DOHH2 (cell line): ENCODE data around the gene TEX48.

ENCODE experiments used
- H3F3A ChIP-seq: fragments of 200-600 bp; sonication (generic), shearing (Covaris generic); 2 replicates; pipeline ENCODE4 v1.6.0; 2016; ENCODE audit warnings: antibody characterized with exemption, mild to moderate bottlenecking; ENCODE audit not compliant: control insufficient read depth, insufficient read depth
- H3K27ac ChIP-seq: fragments of 200-600 bp; sonication (generic); 2 replicates; pipeline ENCODE4 v1.5.1; 2014; ENCODE audit warnings: low read depth, mild to moderate bottlenecking, low read length, moderate library complexity
- H3K27me3 ChIP-seq: fragments of 200-600 bp; sonication (generic); 2 replicates; pipeline ENCODE4 v1.6.1; 2014; ENCODE audit warnings: mild to moderate bottlenecking, low read length, mixed read lengths; ENCODE audit not compliant: control insufficient read depth
- H3K36me3 ChIP-seq: fragments of 200-600 bp; sonication (generic); 2 replicates; pipeline ENCODE4 v1.6.1; 2014; ENCODE audit warnings: mild to moderate bottlenecking, low read length, moderate library complexity, mixed read lengths; ENCODE audit not compliant: control insufficient read depth
- H3K4me1 ChIP-seq: fragments of 200-600 bp; sonication (generic); 2 replicates; pipeline ENCODE4 v1.6.1; 2014; ENCODE audit warnings: mild to moderate bottlenecking, low read length, mixed read lengths; ENCODE audit not compliant: control insufficient read depth
- H3K4me2 ChIP-seq: fragments of 200-600 bp; sonication (generic); 2 replicates; pipeline ENCODE4 v1.6.0; 2014; ENCODE audit warnings: mild to moderate bottlenecking, low read length, moderate library complexity
- H3K4me3 ChIP-seq: fragments of 200-600 bp; sonication (generic); 2 replicates; pipeline ENCODE4 v1.5.1; 2014; ENCODE audit warnings: mild to moderate bottlenecking, low read length, mixed read lengths
- H3K79me2 ChIP-seq: fragments of 200-600 bp; sonication (generic); 2 replicates; pipeline ENCODE4 v1.6.1; 2014; ENCODE audit warnings: mild to moderate bottlenecking, low read length, mixed read lengths; ENCODE audit not compliant: control insufficient read depth
- H3K9me2 ChIP-seq: fragments of 200-600 bp; sonication (generic); replicated peaks from 2 replicates; pipeline ENCODE4 v1.6.1; 2014; ENCODE audit warnings: mild to moderate bottlenecking, low read length, mixed read lengths; ENCODE audit not compliant: control insufficient read depth
- H3K9me3 ChIP-seq: fragments of 200-600 bp; sonication (generic); 2 replicates; pipeline ENCODE4 v1.6.1; 2014; ENCODE audit warnings: antibody characterized with exemption, low read length, mixed read lengths; ENCODE audit not compliant: control insufficient read depth, insufficient read depth
- H4K20me1 ChIP-seq: fragments of 200-600 bp; sonication (generic); 2 replicates; pipeline ENCODE4 v1.6.0; 2014; ENCODE audit warnings: low read depth, mild to moderate bottlenecking, antibody characterized with exemption, low read length, moderate library complexity; ENCODE audit not compliant: control insufficient read depth, insufficient read depth
- EZH2phosphoT487 ChIP-seq: fragments of 200-600 bp; sonication (generic); IDR thresholded peaks from 2 replicates; pipeline ENCODE4 v1.6.1; 2017; ENCODE audit warnings: borderline replicate concordance, mild to moderate bottlenecking, antibody characterized with exemption, low read length, moderate library complexity, mixed read lengths
- TF ChIP-seq, protein P1 (sequence below): fragments of 200-600 bp; sonication (generic); IDR thresholded peaks from one replicate; pipeline ENCODE4 v1.5.1; 2014; ENCODE audit warnings: antibody characterized with exemption, mild to moderate bottlenecking, low read depth, low read length; ENCODE audit not compliant: poor library complexity, severe bottlenecking

Gene TEX48

DNA sequence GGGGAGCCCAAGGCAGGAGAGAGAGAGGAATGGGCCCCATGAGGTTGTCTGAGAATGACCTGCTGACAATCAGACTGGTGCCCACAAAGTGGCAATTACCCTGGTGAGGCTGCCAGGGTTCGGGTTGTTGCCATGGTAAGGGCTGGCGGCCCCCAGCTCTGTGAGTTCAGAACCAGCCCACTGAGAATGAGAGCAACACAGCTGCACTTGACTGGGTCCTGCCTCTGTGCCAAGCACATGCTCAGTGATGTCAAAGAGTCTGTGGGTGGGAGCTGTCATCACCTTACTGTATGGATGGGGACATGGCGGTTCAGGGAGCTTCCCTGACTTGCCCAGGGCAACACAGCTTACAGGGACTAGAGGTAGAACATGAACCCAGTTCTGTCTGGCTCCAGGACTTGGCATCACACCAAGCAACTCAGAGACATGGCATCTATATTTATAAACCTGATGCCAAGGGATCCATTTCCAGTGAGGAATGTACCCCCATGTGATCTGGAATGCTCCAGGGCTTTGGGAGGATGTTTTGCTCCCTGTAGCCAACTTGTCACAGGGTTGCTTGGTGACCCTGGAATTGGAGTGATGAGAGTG is 38.2 kb upstream of the TEX48 start:
- Histone ChIP-seq H3K36me3 (no peaks in the 10 kb centered on the region), H3K4me1 (peaks cover 24% of the 10 kb centered on the region), H3K4me2 (no peak overlapping the region), H3K79me2 (no peaks in the 10 kb centered on the region), H3K9me2 (no peaks in the 10 kb centered on the region), H3K4me3 (no peak overlapping the region), H3K27ac (no peak overlapping the region), H3K9me3 (no peaks in the 10 kb centered on the region), H4K20me1 (no peaks in the 10 kb centered on the region), H3K27me3 (peaks cover 5% of the 10 kb centered on the region; the same call in 1 of the 2 replicates), H3F3A (no peaks in the 10 kb centered on the region)
- no peak for TF ChIP-seq EZH2phosphoT487
- TF ChIP-seq, protein P1, sequence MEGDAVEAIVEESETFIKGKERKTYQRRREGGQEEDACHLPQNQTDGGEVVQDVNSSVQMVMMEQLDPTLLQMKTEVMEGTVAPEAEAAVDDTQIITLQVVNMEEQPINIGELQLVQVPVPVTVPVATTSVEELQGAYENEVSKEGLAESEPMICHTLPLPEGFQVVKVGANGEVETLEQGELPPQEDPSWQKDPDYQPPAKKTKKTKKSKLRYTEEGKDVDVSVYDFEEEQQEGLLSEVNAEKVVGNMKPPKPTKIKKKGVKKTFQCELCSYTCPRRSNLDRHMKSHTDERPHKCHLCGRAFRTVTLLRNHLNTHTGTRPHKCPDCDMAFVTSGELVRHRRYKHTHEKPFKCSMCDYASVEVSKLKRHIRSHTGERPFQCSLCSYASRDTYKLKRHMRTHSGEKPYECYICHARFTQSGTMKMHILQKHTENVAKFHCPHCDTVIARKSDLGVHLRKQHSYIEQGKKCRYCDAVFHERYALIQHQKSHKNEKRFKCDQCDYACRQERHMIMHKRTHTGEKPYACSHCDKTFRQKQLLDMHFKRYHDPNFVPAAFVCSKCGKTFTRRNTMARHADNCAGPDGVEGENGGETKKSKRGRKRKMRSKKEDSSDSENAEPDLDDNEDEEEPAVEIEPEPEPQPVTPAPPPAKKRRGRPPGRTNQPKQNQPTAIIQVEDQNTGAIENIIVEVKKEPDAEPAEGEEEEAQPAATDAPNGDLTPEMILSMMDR = no peak

DNA sequence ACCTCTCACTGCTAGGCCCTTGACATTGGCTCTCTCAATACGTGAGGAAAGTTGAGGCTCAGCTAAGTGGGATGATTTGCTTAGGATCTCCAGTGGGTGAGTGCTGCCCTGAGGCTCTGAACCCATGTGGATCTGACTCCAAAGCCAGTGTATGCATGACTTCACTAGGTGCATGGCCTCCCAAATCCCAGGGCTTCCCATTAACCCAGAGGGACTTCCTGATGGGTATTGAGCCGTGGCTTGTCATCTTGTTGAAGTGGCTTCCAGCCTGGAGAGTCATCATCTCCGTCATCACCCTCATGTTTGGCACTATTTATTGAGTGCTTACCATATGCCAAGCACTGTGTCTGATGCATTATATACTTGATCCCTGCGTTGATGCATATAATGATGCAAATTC is 37.3 kb upstream of the TEX48 start:
- Histone ChIP-seq H3K4me2 (no peak overlapping the region), H3F3A (no peaks in the 10 kb centered on the region), H3K4me1 (peaks cover 17% of the 10 kb centered on the region), H3K4me3 (no peak overlapping the region), H3K27me3 (peaks cover 5% of the 10 kb centered on the region; the same call in 1 of the 2 replicates), H3K9me2 (no peaks in the 10 kb centered on the region), H3K27ac (no peak overlapping the region), H4K20me1 (no peaks in the 10 kb centered on the region), H3K9me3 (no peaks in the 10 kb centered on the region), H3K36me3 (no peaks in the 10 kb centered on the region), H3K79me2 (no peaks in the 10 kb centered on the region)
- TF ChIP-seq, protein P1 = no peak
- no peak for TF ChIP-seq EZH2phosphoT487

DNA sequence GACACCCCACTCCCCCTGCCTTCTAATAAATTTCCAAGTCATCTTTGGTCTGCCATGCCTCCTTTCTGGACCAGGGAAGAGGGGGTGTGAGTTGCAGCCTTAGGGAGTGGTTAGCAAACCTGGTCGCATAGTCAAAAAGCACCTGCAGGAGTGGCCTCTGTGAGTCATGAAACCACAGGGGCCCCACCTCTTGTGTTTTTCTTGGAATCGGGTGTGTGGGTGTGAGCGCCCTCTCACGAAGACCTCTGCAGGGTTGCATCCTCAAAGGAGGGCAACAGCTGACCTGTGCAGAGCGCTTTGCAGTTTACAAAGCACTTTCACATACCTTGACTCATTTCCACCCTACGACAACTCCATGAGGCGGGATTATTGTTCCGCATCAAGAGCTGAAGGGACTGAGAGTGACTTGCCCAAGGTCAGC is 36.8 kb upstream of the TEX48 start:
- H3K4me2 ChIP-seq = no peak overlapping the region

More for the DNA sequence above, 36.8 kb upstream of the TEX48 start:
- Histone ChIP-seq H3K79me2 (no peaks in the 10 kb centered on the region), H3K9me3 (no peaks in the 10 kb centered on the region), H3K27ac (no peak overlapping the region), H4K20me1 (no peaks in the 10 kb centered on the region), H3K36me3 (no peaks in the 10 kb centered on the region), H3K4me3 (no peak overlapping the region), H3K4me1 (peaks cover 17% of the 10 kb centered on the region), H3K27me3 (peaks cover 5% of the 10 kb centered on the region; the same call in 1 of the 2 replicates), H3F3A (no peaks in the 10 kb centered on the region), H3K9me2 (no peaks in the 10 kb centered on the region)
- no peak for TF ChIP-seq EZH2phosphoT487
- TF ChIP-seq, protein P1 = no peak
